K562 (cell line): ENCODE results near the gene RPS6KA2. TPM values are rescaled to one million over a fixed set of nuclear protein-coding genes. Genes with fewer than 3 reads are reported as not detected.

Source experiments
- BACH1 ChIP-seq: fragments of 200-800 bp; sonication (Bioruptor generic); IDR thresholded peaks from 2 replicates; pipeline ENCODE4 v1.6.1; 2016; ENCODE audit warnings: missing genetic modification characterization, missing compliant biosample characterization
- CEBPB ChIP-seq: fragments of 450-650 bp; IDR thresholded peaks from 2 replicates; pipeline ENCODE4 v1.6.1; 2016; ENCODE audit warnings: missing genetic modification characterization, missing compliant biosample characterization
- CHCHD3 ChIP-seq: fragments of 250-450 bp; sonication (Bioruptor Pico); IDR thresholded peaks from 2 replicates; pipeline ENCODE4 v2.1.2; 2022; ENCODE audit warnings: mild to moderate bottlenecking
- ERF ChIP-seq: fragments of 450-650 bp; formaldehyde crosslinking; IDR thresholded peaks from 2 replicates; pipeline ENCODE4 v1.4.0; 2020; ENCODE audit warnings: mild to moderate bottlenecking, mixed read lengths
- KDM4B ChIP-seq, 2 experiments: fragments of 450-650 bp in 1 of 2; sonication (generic) in 1 of 2; IDR thresholded peaks; 2 replicates each; pipeline ENCODE4 v1.6.1; 2016 to 2017; ENCODE audit warnings: borderline replicate concordance in 2 of 2, antibody characterized with exemption in 1 of 2, low read depth in 1 of 2, mild to moderate bottlenecking in 1 of 2
- LCOR ChIP-seq: sonication (generic); formaldehyde crosslinking; IDR thresholded peaks from 2 replicates; pipeline ENCODE4 v1.8.0; 2022; ENCODE audit warnings: mild to moderate bottlenecking, missing genetic modification reagents
- MAFG ChIP-seq: fragments of 450-650 bp; conservative IDR thresholded peaks from 2 replicates; pipeline ENCODE4 v1.6.1; 2016; ENCODE audit warnings: missing genetic modification characterization, missing compliant biosample characterization
- NCOA1 ChIP-seq: fragments of 450-650 bp; IDR thresholded peaks from 2 replicates; pipeline ENCODE4 v1.6.1; 2016; ENCODE audit warnings: low read depth
- RNF2 ChIP-seq: sonication (generic); IDR thresholded peaks from 2 replicates; pipeline ENCODE4 v1.6.1; 2016
- SMAD3 ChIP-seq: fragments of 450-650 bp; formaldehyde crosslinking; conservative IDR thresholded peaks from 2 replicates; pipeline ENCODE4 v1.4.0; 2020; ENCODE audit warnings: mild to moderate bottlenecking
- SNIP1 ChIP-seq: fragments of 450-650 bp; IDR thresholded peaks from 2 replicates; pipeline ENCODE4 v1.7.1; 2017; ENCODE audit warnings: low read depth, mild to moderate bottlenecking
- ZNF253 ChIP-seq: fragments of 250-450 bp; sonication (Bioruptor Pico); conservative IDR thresholded peaks from 2 replicates; pipeline ENCODE4 v1.6.1; 2021; ENCODE audit warnings: mild to moderate bottlenecking
- ZNF398 ChIP-seq: fragments of 250-450 bp; sonication (Bioruptor Pico); IDR thresholded peaks from 2 replicates; pipeline ENCODE4 v1.8.0; 2021; ENCODE audit warnings: moderate library complexity, mild to moderate bottlenecking, inconsistent platforms
- ZNF507 ChIP-seq: conservative IDR thresholded peaks from 2 replicates; pipeline ENCODE4 v1.6.1; 2017; ENCODE audit warnings: missing genetic modification characterization, missing compliant biosample characterization
- ZZZ3 ChIP-seq: fragments of 450-650 bp; IDR thresholded peaks from 2 replicates; pipeline ENCODE4 v1.6.1; 2016; ENCODE audit warnings: antibody characterized with exemption, mild to moderate bottlenecking, moderate library complexity
- polyA plus RNA-seq, 8 experiments: library from polyadenylated mRNA; depleted of rRNA in 4 of 8; stranded (reverse) in 5 of 8; unstranded in 3 of 8; fragments of >200 nt; fragmentation: Nextera tagmentation in 2 of 8; fragmentation: Illumina TruSeq in 1 of 8; extraction: Ambion mirVana in 2 of 8; extraction: Trizol in 1 of 8; gene quantifications; 2 replicates each; pipeline versions ENCODE4 v1.2.1 to v1.2.3, GENCODE V29; 2011 to 2014; ENCODE audit warnings: inconsistent platforms in 1 of 8, missing spikeins in 1 of 8
- total RNA-seq, 7 experiments: library from RNA; depleted of rRNA in 6 of 7; stranded (reverse); fragments of >200 nt in 6 of 7; fragmentation: Illumina TruSeq in 2 of 7; extraction: Trizol in 2 of 7; gene quantifications; 2 replicates each; pipeline versions ENCODE4 v1.2.1 to v1.2.3, GENCODE V29; 2011 to 2021; ENCODE audit warnings: low replicate concordance in 1 of 7

RPS6KA2 gene
- total and polyA plus RNA-seq, 9 of the 15 experiments (the other 6 are each of a cell fraction or from before 2014, with no cell fraction given) = 0.29 to 1.00 (median 0.53) TPM

- no peak for TF ChIP-seq CHCHD3 (CRISPR knock-in tag)
- no peak for TF ChIP-seq CEBPB (tag)
- no peak for TF ChIP-seq ZNF507 (tag)
- no peak for TF ChIP-seq RNF2
- no peak for TF ChIP-seq KDM4B (IDR thresholded peaks at IDR 0.05; ENCODE audit: borderline replicate concordance in 2 of 2, low read depth in 1 of 2)
- TF ChIP-seq ZNF253 = no peak
- no peak for TF ChIP-seq LCOR (CRISPR knock-in tag)
- TF ChIP-seq NCOA1 = no peak
- TF ChIP-seq SMAD3 (CRISPR knock-in tag) = no peak
- no peak for TF ChIP-seq SNIP1
- no peak for TF ChIP-seq ZZZ3
- TF ChIP-seq BACH1 (tag) = no peak
- TF ChIP-seq MAFG (tag) = no peak
- no peak for TF ChIP-seq ZNF398 (CRISPR knock-in tag)
- no peak for TF ChIP-seq ERF (CRISPR knock-in tag)
These were observed 232.8 kb downstream of the RPS6KA2 start (continued) for GRCh38 chr6:166394036-166394892.
